Neural crest cell (in vitro differentiated cells): ENCODE data around the gene MICAL2. TPM values are rescaled to one million over a fixed set of nuclear protein-coding genes. Genes with fewer than 3 reads are reported as not detected.

Experiments
- DNase-seq: peaks from one replicate; pipeline ENCODE4 v3.0.0; 2021; ENCODE audit warnings: low read depth, mixed read lengths, low spot score
- H3K27ac Mint-ChIP-seq: one replicate; pipeline ENCODE4 v1.8.0; 2021; ENCODE audit warnings: mild to moderate bottlenecking, mixed read lengths; ENCODE audit not compliant: unreplicated experiment
- H3K27me3 Mint-ChIP-seq: 2 replicates; pipeline ENCODE4 v1.8.0; 2021; ENCODE audit warnings: low read depth, mild to moderate bottlenecking, mixed read lengths
- H3K36me3 Mint-ChIP-seq: 2 replicates; pipeline ENCODE4 v1.8.0; 2021; ENCODE audit warnings: low read depth, mild to moderate bottlenecking, mixed read lengths
- H3K4me1 Mint-ChIP-seq: 2 replicates; pipeline ENCODE4 v1.8.0; 2021; ENCODE audit warnings: mixed read lengths
- H3K4me3 Mint-ChIP-seq: one replicate; pipeline ENCODE4 v1.8.0; 2021; ENCODE audit warnings: mild to moderate bottlenecking, mixed read lengths
- H3K9me3 Mint-ChIP-seq: 2 replicates; pipeline ENCODE4 v1.8.0; 2021; ENCODE audit warnings: mixed read lengths
- CTCF ChIP-seq: fragments of 200-600 bp; sonication (generic); conservative IDR thresholded peaks from 2 replicates; pipeline ENCODE4 v1.5.0; 2021; ENCODE audit warnings: antibody characterized with exemption, mild to moderate bottlenecking
- total RNA-seq: library from RNA; stranded (reverse); gene quantifications from 2 replicates; pipeline ENCODE4 v1.2.1, GENCODE V29; 2021

The MICAL2 gene
- total RNA-seq, 1 donor from 2014 or later, result 1.1 TPM

- Mint-ChIP-seq H3K27ac (no peak overlapping the region), H3K4me1 (no peaks in the 10 kb centered on the region), H3K27me3 (no peaks in the 10 kb centered on the region), H3K4me3 (no peak overlapping the region), H3K9me3 (no peaks in the 10 kb centered on the region), H3K36me3 (no peaks in the 10 kb centered on the region)
- no peak for TF ChIP-seq CTCF
- DNase-seq, result no peak
Measured at GRCh38 chr11:12260731-12261521, 150.5 kb downstream of the MICAL2 start.

GRCh38 chr11:12261551-12261950, 151.2 kb downstream of the MICAL2 start:
- Mint-ChIP-seq H3K27ac (no peak overlapping the region), H3K27me3 (no peaks in the 10 kb centered on the region), H3K4me3 (no peak overlapping the region), H3K9me3 (no peaks in the 10 kb centered on the region), H3K4me1 (no peaks in the 10 kb centered on the region), H3K36me3 (no peaks in the 10 kb centered on the region)
- no peak for TF ChIP-seq CTCF
- no peak for DNase-seq

- Mint-ChIP-seq H3K27me3 (no peaks in the 10 kb centered on the region), H3K36me3 (no peaks in the 10 kb centered on the region), H3K9me3 (no peaks in the 10 kb centered on the region), H3K4me1 (no peaks in the 10 kb centered on the region), H3K4me3 (no peak overlapping the region), H3K27ac (no peak overlapping the region)
- no peak for DNase-seq
- TF ChIP-seq CTCF, result no peak
Measured at GRCh38 chr11:12263141-12263693, 152.8 kb downstream of the MICAL2 start.

- no peak for DNase-seq
- Mint-ChIP-seq H3K27me3 (no peaks in the 10 kb centered on the region), H3K4me1 (no peaks in the 10 kb centered on the region), H3K36me3 (no peaks in the 10 kb centered on the region), H3K9me3 (no peaks in the 10 kb centered on the region), H3K27ac (no peak overlapping the region), H3K4me3 (no peak overlapping the region)
- no peak for TF ChIP-seq CTCF
Measured at GRCh38 chr11:12264361-12264760, 154.0 kb downstream of the MICAL2 start.

- Mint-ChIP-seq H3K9me3 (no peaks in the 10 kb centered on the region), H3K4me3 (no peak overlapping the region), H3K36me3 (no peaks in the 10 kb centered on the region), H3K4me1 (no peaks in the 10 kb centered on the region), H3K27me3 (no peaks in the 10 kb centered on the region), H3K27ac (no peak overlapping the region)
- no peak for TF ChIP-seq CTCF
- no peak for DNase-seq
Measured at GRCh38 chr11:12266132-12266531, 155.7 kb downstream of the MICAL2 start.
